Stimulated activated CD4-positive, alpha-beta T cell treated with anti-CD3 and anti-CD28 coated beads, Interleukin-4, amount 100 ng/mL, for 1 hour (primary cell): Measurements from ENCODE around the gene EID2B.

Experiments
- DNase-seq: peaks from one replicate; pipeline ENCODE4 v3.0.0-alpha.2; 2020

EID2B gene, protein sequence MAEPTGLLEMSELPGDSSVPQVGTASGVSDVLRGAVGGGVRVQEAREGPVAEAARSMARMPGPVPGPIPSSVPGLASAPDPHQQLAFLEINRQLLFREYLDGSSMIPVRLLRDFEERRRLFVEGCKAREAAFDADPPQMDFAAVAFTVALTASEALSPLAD

DNA sequence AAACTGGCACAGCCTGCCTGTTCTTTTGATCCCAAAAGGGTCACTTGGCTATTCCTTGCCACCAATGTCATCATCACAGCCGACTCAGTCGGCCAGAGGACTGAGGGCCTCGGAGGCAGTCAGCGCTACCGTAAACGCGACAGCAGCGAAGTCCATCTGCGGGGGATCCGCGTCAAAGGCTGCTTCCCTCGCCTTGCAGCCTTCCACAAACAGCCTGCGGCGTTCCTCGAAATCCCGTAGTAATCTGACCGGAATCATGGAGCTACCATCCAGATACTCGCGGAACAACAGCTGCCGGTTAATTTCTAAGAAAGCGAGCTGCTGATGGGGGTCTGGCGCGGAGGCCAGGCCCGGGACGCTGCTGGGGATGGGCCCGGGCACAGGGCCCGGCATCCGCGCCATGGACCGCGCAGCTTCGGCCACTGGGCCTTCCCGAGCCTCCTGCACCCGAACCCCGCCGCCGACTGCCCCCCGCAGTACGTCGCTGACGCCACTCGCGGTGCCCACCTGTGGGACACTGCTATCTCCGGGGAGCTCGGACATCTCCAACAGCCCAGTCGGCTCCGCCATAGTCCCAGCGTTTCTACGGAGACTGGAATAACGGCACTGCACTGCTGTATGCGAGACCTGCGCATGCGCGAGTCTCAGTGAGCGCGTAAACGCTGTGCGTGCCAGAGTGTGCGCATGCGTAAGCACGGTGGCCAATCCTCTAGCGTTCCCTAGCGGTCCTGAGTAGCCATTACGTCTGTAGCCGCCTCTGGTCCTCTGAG is at the start of gene EID2B:
TSS of gene EID2B (minus strand) at position 620 of the 770 bp plus-strand sequence. CDS start at position 570, 50 bp downstream.
- DNase-seq, result peak; percentile 94

GRCh38 chr19:39582442-39582841 is 49.8 kb upstream of the EID2B start:
- peak; percentile 9 for DNase-seq

DNA sequence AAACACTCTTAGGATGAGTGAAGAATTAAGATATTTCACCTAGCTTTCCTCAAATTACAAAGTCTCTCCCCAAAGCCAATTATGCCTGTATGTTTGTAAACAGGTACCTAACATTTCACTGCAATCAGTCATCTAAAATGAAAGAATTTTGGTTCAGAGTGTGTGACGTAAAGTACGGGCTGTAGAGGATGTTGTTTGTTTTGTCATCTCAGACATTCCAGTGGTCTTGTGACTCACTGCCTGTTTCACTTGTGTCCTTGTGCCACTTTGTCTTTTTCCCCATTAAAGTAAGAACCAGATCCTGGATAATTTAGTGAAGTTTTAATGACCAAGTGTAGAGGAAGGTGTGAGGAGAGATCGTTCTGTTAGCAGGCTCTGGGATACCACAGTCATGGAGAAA is 36.0 kb upstream of the EID2B start:
- no peak for DNase-seq

GRCh38 chr19:39566064-39566463 is 33.4 kb upstream of the EID2B start:
- DNase-seq, result no peak

DNA sequence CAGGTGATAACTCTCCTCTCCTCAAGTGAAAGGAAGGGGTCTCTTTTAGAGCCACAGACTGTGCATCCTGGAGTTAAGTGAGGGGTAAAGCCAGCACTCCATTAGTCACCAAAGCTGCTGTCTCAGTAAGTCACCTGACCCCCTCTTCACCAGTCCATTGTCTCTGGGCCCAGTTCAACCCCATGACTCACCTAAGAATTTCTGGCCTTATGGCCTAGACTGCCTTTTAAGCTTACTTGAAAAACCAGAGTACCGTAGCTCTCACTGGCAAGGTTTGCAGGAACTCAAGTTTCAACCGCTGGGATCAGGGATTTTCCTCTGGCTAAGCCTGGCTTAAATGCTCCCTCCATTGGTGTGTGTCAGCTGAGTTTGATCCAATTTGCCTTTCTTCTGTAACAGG is 30.8 kb upstream of the EID2B start:
- DNase-seq, result no peak

- DNase-seq, result no peak
Observed at GRCh38 chr19:39558624-39559117, 26.0 kb upstream of the EID2B start.

DNA sequence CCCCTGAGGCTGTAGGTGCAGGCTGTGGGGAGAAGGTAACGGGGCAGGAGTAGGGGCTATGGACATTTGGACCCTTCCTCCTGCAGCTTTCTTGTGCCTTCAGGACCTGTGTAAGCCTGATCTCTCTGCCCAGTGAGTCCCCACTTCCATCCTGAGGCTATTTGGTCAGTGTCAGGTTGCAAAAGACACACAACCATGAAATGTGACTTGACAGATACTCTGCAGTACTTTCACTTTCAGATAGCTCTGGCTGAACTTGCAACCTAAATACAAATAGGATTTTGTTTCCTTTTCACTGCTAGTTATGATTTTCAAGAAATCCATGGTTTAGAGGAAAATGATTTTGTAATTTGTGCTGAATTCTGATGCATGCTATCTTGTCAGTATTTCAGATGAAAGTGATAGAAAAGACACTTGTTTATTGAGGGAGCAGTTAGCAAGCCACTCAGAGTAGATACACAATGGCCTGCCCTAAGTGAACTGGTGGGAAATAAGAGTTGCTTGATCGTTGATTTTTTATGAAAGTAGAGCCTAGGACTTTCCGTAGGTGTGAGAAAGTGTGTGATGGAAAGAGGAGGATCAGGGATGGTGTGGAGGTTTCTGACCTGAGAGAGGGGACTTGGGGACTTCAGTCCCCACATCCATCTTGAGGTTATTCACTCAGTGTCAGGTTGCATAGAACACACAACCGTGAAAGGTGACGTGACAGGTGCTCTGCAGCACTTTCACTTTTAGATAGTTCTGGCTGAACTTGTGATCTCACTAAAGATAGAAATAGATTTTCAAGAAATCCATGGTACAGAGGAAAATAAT is 25.4 kb upstream of the EID2B start:
- no peak for DNase-seq

GRCh38 chr19:39555883-39556282 is 23.2 kb upstream of the EID2B start:
- no peak for DNase-seq

DNA sequence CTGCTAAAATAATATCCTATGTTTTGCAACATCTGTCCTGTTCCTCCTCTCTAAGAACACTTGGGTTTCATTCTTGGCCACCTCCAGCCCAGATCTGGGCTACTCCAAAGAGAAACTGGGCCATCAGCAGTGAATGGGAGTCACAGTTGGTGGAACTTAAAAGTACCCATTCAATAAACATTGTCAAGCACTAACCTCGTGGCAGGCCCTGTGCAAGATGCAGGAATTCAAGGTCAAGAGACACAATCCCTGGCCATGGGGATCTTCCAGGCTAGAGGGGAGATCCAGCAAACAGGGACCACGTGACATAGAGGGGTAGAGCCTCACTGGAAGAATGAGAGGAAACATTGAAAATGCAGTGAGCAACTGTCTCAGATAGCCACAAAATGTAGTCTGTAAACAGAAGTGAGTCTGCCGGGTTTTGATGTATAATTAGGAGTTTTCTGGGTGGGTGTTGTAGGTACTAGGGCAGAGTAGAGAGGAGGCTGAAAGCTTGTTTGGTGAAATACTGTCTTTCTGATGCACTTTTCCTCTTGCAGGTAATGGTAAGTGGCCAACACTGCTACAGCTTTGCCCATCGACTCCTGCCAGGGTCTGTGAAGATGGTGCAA is 22.2 kb upstream of the EID2B start:
- DNase-seq, result no peak

DNA sequence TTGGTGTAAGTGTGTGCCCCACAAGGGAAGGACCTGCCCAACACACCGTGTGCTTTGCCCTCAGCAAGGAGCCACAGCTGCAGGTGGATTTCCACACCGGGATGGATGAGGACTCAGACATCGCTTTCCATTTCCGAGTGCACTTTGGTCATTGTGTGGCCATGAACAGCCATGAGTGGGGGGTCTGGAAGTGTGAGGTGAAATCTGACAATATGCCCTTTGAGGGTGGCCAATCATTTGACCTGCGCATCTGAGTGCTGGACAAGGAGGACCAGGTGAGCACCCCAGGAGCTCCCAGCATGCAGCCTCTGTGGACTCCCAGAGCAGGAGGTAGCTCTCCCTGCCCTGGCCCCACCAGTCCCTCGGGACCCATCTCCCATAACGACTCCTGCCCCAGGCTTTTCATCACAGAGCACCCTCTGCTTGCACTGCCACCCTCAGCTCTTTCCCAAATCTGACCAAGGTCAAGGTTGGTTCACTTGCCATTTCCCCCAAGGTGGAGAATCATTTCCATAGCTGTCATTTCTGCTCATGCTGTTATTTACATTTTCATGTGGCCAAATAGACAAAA is 20.5 kb upstream of the EID2B start:
- no peak for DNase-seq

- no peak for DNase-seq
Observed at GRCh38 chr19:39550197-39550596, 17.5 kb upstream of the EID2B start.

DNA sequence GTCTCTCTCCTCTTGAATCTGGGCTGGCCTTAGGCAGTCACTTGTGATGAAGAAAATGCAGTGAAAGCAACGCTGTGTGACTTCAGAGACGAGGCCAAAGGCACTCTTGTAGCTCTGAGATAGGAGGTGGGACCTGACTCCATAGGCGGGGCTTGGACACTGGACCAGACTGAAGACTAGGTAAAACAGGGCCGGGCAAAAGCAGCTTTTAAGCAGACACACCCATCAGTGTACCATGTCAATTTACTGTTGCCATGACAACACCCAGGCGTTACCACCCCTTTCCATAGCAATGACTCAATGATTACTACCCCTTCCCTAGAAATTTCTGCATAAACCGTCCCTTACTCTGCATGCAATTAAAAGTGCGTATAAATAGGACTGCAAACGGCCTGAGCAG is 13.9 kb upstream of the EID2B start:
- DNase-seq, result no peak

- no peak for DNase-seq
Observed at GRCh38 chr19:39544911-39545310, 12.3 kb upstream of the EID2B start.

- DNase-seq, result no peak
Observed at GRCh38 chr19:39544226-39544903, 11.7 kb upstream of the EID2B start.

DNA sequence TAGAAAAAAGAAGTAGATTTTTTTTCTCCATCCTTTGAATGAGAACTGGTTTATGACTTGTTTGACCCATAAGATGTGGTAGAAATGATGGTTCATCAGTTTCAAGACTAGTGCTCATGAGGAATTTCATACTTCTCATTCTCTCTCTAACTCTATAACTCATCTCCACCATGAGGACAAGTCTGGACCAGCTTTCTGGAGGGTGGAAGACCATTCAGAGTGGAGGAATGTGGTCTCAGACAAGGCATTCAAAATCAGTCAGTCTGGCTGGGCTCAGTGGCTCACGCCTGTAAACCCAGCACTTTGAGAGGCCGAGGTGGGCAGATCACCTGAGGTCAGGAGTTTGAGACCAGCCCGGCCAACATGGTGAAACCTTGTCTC is 10.8 kb upstream of the EID2B start:
- no peak for DNase-seq

- DNase-seq, result no peak
Observed at GRCh38 chr19:39542206-39542605, 9.6 kb upstream of the EID2B start.

- DNase-seq, result no peak
Observed at GRCh38 chr19:39540333-39540673, 7.7 kb upstream of the EID2B start.

DNA sequence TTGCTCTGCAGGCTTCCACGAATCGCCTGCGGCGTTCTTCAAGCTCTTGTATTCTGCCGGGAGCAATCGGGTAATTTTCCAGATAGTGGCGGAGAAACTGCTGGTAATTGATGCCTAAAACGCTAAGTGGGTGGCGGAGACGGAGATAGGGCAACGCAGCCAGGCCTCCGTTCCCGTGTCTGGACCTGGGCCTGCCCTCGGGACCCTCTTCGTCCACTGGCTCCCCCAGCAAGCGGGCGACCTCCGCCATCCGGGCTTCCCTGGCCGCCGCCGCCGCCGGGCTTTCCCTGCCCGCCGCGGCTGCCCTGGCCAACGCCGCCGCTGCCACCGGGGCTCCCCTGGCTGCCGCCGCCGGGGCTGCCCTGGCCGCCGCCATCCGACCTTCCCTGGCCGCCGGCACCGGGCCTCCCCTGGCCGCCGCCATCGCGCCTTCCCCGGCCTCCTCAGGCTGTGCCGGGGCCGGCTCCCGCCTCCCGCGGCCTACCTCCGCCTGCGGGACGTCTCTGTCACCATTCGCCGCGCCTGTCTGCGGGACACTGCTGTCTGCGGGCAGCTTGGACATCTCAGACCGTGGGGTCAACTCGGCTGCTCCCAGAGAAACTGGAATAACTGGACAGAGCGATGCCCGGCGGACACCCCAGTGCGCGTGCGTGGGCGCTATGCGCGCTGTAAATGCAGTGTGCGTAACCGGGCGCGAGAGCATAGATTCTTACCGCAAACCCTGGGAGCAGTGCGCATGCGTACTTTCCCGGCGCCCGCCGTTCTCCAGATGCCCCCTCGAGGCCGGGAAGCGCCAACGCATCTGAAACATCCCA is 7.1 kb upstream of the EID2B start, which contains the start of gene EID2:
TSS of gene EID2 (minus strand) at position 644 of the 815 bp plus-strand sequence. CDS start at position 562, 82 bp downstream.
- peak; percentile 94 for DNase-seq

DNA sequence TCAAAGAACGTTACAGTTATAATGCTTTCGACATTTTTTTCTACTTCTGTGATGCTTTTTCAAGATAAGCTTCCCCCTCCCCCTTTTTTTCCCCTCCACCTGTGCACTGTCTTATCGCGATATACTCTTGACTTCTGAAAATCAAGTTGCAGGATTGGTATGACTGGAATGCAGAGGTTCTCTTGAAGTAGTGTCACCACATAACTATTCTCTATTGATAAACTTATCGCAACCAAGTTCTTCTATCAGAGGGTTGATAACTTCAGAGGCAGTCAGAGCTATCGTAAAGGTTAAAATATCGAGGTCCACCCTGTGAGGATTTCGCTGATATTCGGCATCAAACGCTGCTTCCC is 6.5 kb upstream of the EID2B start:
- DNase-seq, result no peak

GRCh38 chr19:39533791-39534190 is 1.1 kb upstream of the EID2B start:
- no peak for DNase-seq

DNA sequence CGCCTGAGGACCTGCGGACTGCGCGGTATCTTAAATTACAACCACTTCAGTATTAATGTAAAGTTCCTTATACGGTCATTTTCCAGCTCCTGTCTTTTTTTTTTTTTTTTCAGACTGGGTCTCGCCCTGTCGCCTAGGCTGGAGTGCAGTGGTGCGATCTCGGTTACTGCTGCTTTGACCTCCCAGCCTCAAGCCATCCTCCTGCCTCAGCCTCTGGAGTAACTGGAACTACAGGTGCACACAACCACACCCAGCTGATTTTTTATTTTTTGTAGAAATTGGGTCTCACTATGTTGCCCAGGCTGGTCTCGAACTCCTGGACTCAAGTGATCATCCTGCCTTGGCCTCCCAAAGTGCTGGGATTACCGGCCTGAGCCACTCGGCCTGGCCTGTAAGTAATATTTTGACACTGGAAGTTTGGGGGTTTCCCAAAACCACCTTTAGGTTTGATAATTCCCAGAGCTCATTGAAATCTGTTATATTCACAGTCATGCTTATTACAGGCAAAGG is 406 bp upstream of the EID2B start:
- no peak for DNase-seq
